Measurements from ENCODE around the gene ELOVL5. TPM values are rescaled to one million over a fixed set of nuclear protein-coding genes. Genes with fewer than 3 reads are reported as not detected.

Gene ELOVL5
- total and polyA plus RNA-seq, 4 donors: 22.1 to 77.8 (median 57.8) TPM

- Histone ChIP-seq H3K27me3 (ENCODE audit: control insufficient read depth in 4 of 4, insufficient read depth in 4 of 4, low read length in 3 of 4) (no peaks in the 10 kb centered on the region), H3K9me3 (ENCODE audit: control insufficient read depth in 4 of 4, low read length in 3 of 4) (no peaks in the 10 kb centered on the region), H3K27ac (ENCODE audit: low read depth in 1 of 2, low read length in 2 of 2) (no peak overlapping the region), H3K4me3 (ENCODE audit: low read depth in 1 of 3, low read length in 3 of 3) (no peak overlapping the region), H3K4me1 (ENCODE audit: control insufficient read depth in 4 of 4, insufficient read depth in 4 of 4, low read length in 3 of 4) (peaks cover 4 to 11% (median 6%) of the 10 kb centered on the region in 4 donors), H3K36me3 (ENCODE audit: control insufficient read depth in 4 of 4, insufficient read depth in 3 of 4, low read depth in 1 of 4, low read length in 3 of 4) (no peaks in the 10 kb centered on the region), H3K9ac (ENCODE audit: low read depth in 1 of 2, low read length in 2 of 2) (no peak overlapping the region)
- DNase-seq (ENCODE audit: low spot score): no peak
- TF ChIP-seq RAD21 (IDR thresholded peaks at IDR 0.05): no peak
- TF ChIP-seq JUND (IDR thresholded peaks at IDR 0.05): no peak
- TF ChIP-seq FOXA1 (IDR thresholded peaks at IDR 0.05): no peak
- no peak for TF ChIP-seq ZBTB33 (IDR thresholded peaks at IDR 0.05)
- no peak for TF ChIP-seq CTCF (IDR thresholded peaks at IDR 0.05; ENCODE audit: low read depth, low read length, missing input control)
- TF ChIP-seq REST (IDR thresholded peaks at IDR 0.05): no peak
- TF ChIP-seq NR2F2 (IDR thresholded peaks at IDR 0.05): no peak
- TF ChIP-seq SP1 (IDR thresholded peaks at IDR 0.05): no peak
- TF ChIP-seq, protein P1, sequence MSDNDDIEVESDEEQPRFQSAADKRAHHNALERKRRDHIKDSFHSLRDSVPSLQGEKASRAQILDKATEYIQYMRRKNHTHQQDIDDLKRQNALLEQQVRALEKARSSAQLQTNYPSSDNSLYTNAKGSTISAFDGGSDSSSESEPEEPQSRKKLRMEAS (IDR thresholded peaks at IDR 0.05): no peak
- no peak for TF ChIP-seq EGR1 (IDR thresholded peaks at IDR 0.05; ENCODE audit: low read depth in 2 of 2)
- TF ChIP-seq TAF1 (conservative IDR thresholded peaks at IDR 0.05): no peak
- TF ChIP-seq, protein P2, sequence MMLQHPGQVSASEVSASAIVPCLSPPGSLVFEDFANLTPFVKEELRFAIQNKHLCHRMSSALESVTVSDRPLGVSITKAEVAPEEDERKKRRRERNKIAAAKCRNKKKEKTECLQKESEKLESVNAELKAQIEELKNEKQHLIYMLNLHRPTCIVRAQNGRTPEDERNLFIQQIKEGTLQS (IDR thresholded peaks at IDR 0.05): no peak
- TF ChIP-seq YY1 (IDR thresholded peaks at IDR 0.05): no peak
- TF ChIP-seq RXRA (IDR thresholded peaks at IDR 0.05): no peak
- no peak for TF ChIP-seq FOXA2 (IDR thresholded peaks at IDR 0.05)
- no peak for TF ChIP-seq HNF4G (IDR thresholded peaks at IDR 0.05)
- TF ChIP-seq GABPA (IDR thresholded peaks at IDR 0.05 in 1 of 2, conservative IDR thresholded peaks at IDR 0.05 in 1 of 2): no peak
- no peak for TF ChIP-seq HNF4A (conservative IDR thresholded peaks at IDR 0.05)
- 88% methylated on average over 5 of the region's 5 CpGs for WGBS
Observed at GRCh38 chr6:53244958-53245357, 103.8 kb downstream of the ELOVL5 start.
